HepG2 (cell line): ENCODE data around the gene ZNF48. TPM values are rescaled to one million over a fixed set of nuclear protein-coding genes. Genes with fewer than 3 reads are reported as not detected.
A peak's percentile ranks its signal among the peaks of the same experiment; 100 is the strongest.

ENCODE experiments used
- AKAP8 ChIP-seq: sonication (generic); formaldehyde crosslinking; IDR thresholded peaks from 2 replicates; pipeline ENCODE4 v1.5.1; 2020; ENCODE audit warnings: mild to moderate bottlenecking, missing genetic modification reagents
- DMAP1 ChIP-seq: IDR thresholded peaks from 2 replicates; pipeline ENCODE4 v1.6.1; 2016
- HDAC6 ChIP-seq: fragments of 200-600 bp; sonication (generic); IDR thresholded peaks from 2 replicates; pipeline ENCODE4 v1.7.0; 2017; ENCODE audit warnings: mild to moderate bottlenecking, antibody characterized with exemption, low read length, low read depth
- HES4 ChIP-seq: sonication (generic); formaldehyde crosslinking; IDR thresholded peaks from 2 replicates; pipeline ENCODE4 v1.9.0; 2021; ENCODE audit warnings: mild to moderate bottlenecking, missing genetic modification reagents, borderline replicate concordance
- HOXA3 ChIP-seq: sonication (generic); formaldehyde crosslinking; IDR thresholded peaks from 2 replicates; pipeline ENCODE4 v1.5.0; 2020; ENCODE audit warnings: missing genetic modification reagents
- HOXD1 ChIP-seq: sonication (generic); formaldehyde crosslinking; IDR thresholded peaks from 2 replicates; pipeline ENCODE4 v1.5.0; 2020; ENCODE audit warnings: missing genetic modification reagents
- IRX3 ChIP-seq: sonication (generic); formaldehyde crosslinking; IDR thresholded peaks from 2 replicates; pipeline ENCODE4 v1.8.1; 2023; ENCODE audit warnings: mild to moderate bottlenecking, low read depth, missing genetic modification reagents, borderline replicate concordance
- MEF2D ChIP-seq: sonication (generic); formaldehyde crosslinking; IDR thresholded peaks from 2 replicates; pipeline ENCODE4 v1.5.1; 2020; ENCODE audit warnings: mild to moderate bottlenecking, missing genetic modification reagents
- MNT ChIP-seq: fragments of 450-650 bp; IDR thresholded peaks from 2 replicates; pipeline ENCODE4 v1.6.1; 2016
- MXD1 ChIP-seq: sonication (generic); formaldehyde crosslinking; IDR thresholded peaks from 2 replicates; pipeline ENCODE4 v1.4.0; 2020; ENCODE audit warnings: mild to moderate bottlenecking, missing genetic modification reagents
- NCOR1 ChIP-seq: fragments of 200-600 bp; sonication (generic); IDR thresholded peaks from 2 replicates; pipeline ENCODE4 v1.7.0; 2017; ENCODE audit warnings: antibody characterized with exemption, low read length, borderline replicate concordance
- RFX3 ChIP-seq: IDR thresholded peaks from 2 replicates; pipeline ENCODE4 v1.6.1; 2016; ENCODE audit warnings: missing biosample characterization, missing genetic modification reagents
- SALL1 ChIP-seq: sonication (generic); formaldehyde crosslinking; IDR thresholded peaks from 2 replicates; pipeline ENCODE4 v1.8.0; 2022; ENCODE audit warnings: mild to moderate bottlenecking, missing genetic modification reagents
- SALL2 ChIP-seq: sonication (generic); formaldehyde crosslinking; IDR thresholded peaks from 2 replicates; pipeline ENCODE4 v1.8.1; 2023; ENCODE audit warnings: mild to moderate bottlenecking, missing genetic modification reagents, inconsistent platforms
- SNAPC5 ChIP-seq: sonication (generic); formaldehyde crosslinking; IDR thresholded peaks from 2 replicates; pipeline ENCODE4 v1.8.1; 2023; ENCODE audit warnings: mild to moderate bottlenecking, missing genetic modification reagents, borderline replicate concordance
- SYNCRIP ChIP-seq: fragments of 200-400 bp; formaldehyde crosslinking; IDR thresholded peaks from 2 replicates; pipeline ENCODE4 v1.6.1; 2018; ENCODE audit warnings: mild to moderate bottlenecking, low read depth, low read length; ENCODE audit not compliant: insufficient read depth
- THAP11 ChIP-seq: IDR thresholded peaks from 2 replicates; pipeline ENCODE4 v1.6.1; 2016; ENCODE audit warnings: missing biosample characterization, missing genetic modification reagents
- ZBTB43 ChIP-seq: sonication (generic); formaldehyde crosslinking; conservative IDR thresholded peaks from 2 replicates; pipeline ENCODE4 v1.4.0; 2020; ENCODE audit warnings: missing genetic modification reagents
- ZFP1 ChIP-seq: IDR thresholded peaks from 2 replicates; pipeline ENCODE4 v1.6.1; 2016
- ZFP36L2 ChIP-seq: sonication (generic); formaldehyde crosslinking; IDR thresholded peaks from 2 replicates; pipeline ENCODE4 v1.4.0; 2020; ENCODE audit warnings: missing genetic modification reagents
- ZNF124 ChIP-seq: sonication (generic); formaldehyde crosslinking; IDR thresholded peaks from 2 replicates; pipeline ENCODE4 v1.4.0; 2020; ENCODE audit warnings: missing genetic modification reagents
- ZNF335 ChIP-seq: sonication (generic); formaldehyde crosslinking; IDR thresholded peaks from 2 replicates; pipeline ENCODE4 v1.4.0; 2020; ENCODE audit warnings: missing genetic modification reagents
- ZNF367 ChIP-seq: sonication (generic); formaldehyde crosslinking; IDR thresholded peaks from 2 replicates; pipeline ENCODE4 v1.4.0; 2020; ENCODE audit warnings: missing genetic modification reagents, borderline replicate concordance
- ZNF446 ChIP-seq: sonication (generic); formaldehyde crosslinking; IDR thresholded peaks from 2 replicates; pipeline ENCODE4 v1.5.0; 2020; ENCODE audit warnings: mild to moderate bottlenecking, missing genetic modification reagents
- ZNF451 ChIP-seq: sonication (generic); formaldehyde crosslinking; IDR thresholded peaks from 2 replicates; pipeline ENCODE4 v1.5.0; 2020; ENCODE audit warnings: mild to moderate bottlenecking, missing genetic modification reagents
- ZNF530 ChIP-seq: sonication (generic); formaldehyde crosslinking; IDR thresholded peaks from 2 replicates; pipeline ENCODE4 v1.5.0; 2020; ENCODE audit warnings: low read depth, mild to moderate bottlenecking, missing genetic modification reagents
- ZNF75D ChIP-seq: sonication (generic); formaldehyde crosslinking; IDR thresholded peaks from 2 replicates; pipeline ENCODE4 v1.8.1; 2023; ENCODE audit warnings: missing genetic modification reagents, mild to moderate bottlenecking, borderline replicate concordance
- ZNF768 ChIP-seq: sonication (generic); formaldehyde crosslinking; IDR thresholded peaks from 2 replicates; pipeline ENCODE4 v1.4.0; 2020; ENCODE audit warnings: missing genetic modification reagents
- ZSCAN29 ChIP-seq: sonication (generic); formaldehyde crosslinking; conservative IDR thresholded peaks from 2 replicates; pipeline ENCODE4 v1.4.0; 2020; ENCODE audit warnings: mild to moderate bottlenecking, missing genetic modification reagents
- polyA plus RNA-seq, 8 experiments: library from polyadenylated mRNA; depleted of rRNA in 3 of 8; stranded (reverse) in 7 of 8; unstranded in 1 of 8; fragments of >200 nt; fragmentation: Illumina TruSeq in 4 of 8; extraction: Trizol in 4 of 8; gene quantifications; 2 replicates each; pipeline versions ENCODE4 v1.2.1 to v1.2.3, GENCODE V29; 2011 to 2016; ENCODE audit warnings: low read depth in 4 of 8, missing spikeins in 1 of 8, mixed read lengths in 1 of 8; ENCODE audit not compliant: insufficient read depth in 1 of 8
- total RNA-seq, 5 experiments: library from RNA; depleted of rRNA; stranded (reverse); fragments of >200 nt; fragmentation: Illumina TruSeq; extraction: Trizol; gene quantifications; 2 replicates each; pipeline ENCODE4 v1.2.3, GENCODE V29; 2016; ENCODE audit warnings: low read depth in 1 of 5

ZNF48 gene
- total and polyA plus RNA-seq, 2 of the 13 experiments (the other 11 are each of a cell fraction or from before 2014, with no cell fraction given) = 9.9 to 12.3 TPM

- TF ChIP-seq SALL1 (CRISPR knock-in tag) = peak; percentile 75
- TF ChIP-seq ZNF75D (CRISPR knock-in tag) = no peak
- TF ChIP-seq ZNF451 = no peak
- TF ChIP-seq IRX3 (CRISPR knock-in tag) = no peak
- TF ChIP-seq ZNF367 = no peak
- peak; percentile 46; the same call in 1 of the 2 replicates for TF ChIP-seq ZNF768
- peak; percentile 71 for TF ChIP-seq THAP11 (CRISPR knock-in tag)
- TF ChIP-seq ZBTB43 (CRISPR knock-in tag) = no peak
- TF ChIP-seq ZSCAN29 = no peak; the same call in 1 of the 2 replicates
- peak; percentile 73 for TF ChIP-seq HOXA3 (CRISPR knock-in tag)
- peak; percentile 64; the same call in 1 of the 2 replicates for TF ChIP-seq AKAP8 (CRISPR knock-in tag)
- TF ChIP-seq MNT = no peak
- no peak for TF ChIP-seq SNAPC5 (CRISPR knock-in tag)
- TF ChIP-seq ZNF446 (CRISPR knock-in tag) = no peak
- no peak for TF ChIP-seq ZNF530 (CRISPR knock-in tag)
- TF ChIP-seq DMAP1 (CRISPR knock-in tag) = no peak; the same call in 1 of the 2 replicates
- TF ChIP-seq ZNF124 (CRISPR knock-in tag) = peak; percentile 87
- TF ChIP-seq ZNF335 = peak; percentile 30; the same call in 1 of the 2 replicates
- TF ChIP-seq NCOR1 = no peak
- no peak for TF ChIP-seq HES4 (CRISPR knock-in tag)
- TF ChIP-seq ZFP1 = 0 out of 2 replicates have a peak, but pooled peaks have one; percentile 75
- 0 out of 2 replicates have a peak, but pooled peaks have one; percentile 62 for TF ChIP-seq SALL2
- TF ChIP-seq SYNCRIP = no peak
- no peak for TF ChIP-seq HDAC6
- no peak for TF ChIP-seq HOXD1
- peak; percentile 30; the same call in 1 of the 2 replicates for TF ChIP-seq MXD1 (CRISPR knock-in tag)
- TF ChIP-seq ZFP36L2 (CRISPR knock-in tag) = no peak
- no peak for TF ChIP-seq RFX3
- TF ChIP-seq MEF2D = peak; percentile 75; the same call in 1 of the 2 replicates
Observed at GRCh38 chr16:30409125-30410060, 14.2 kb downstream of the ZNF48 start (continued).
